ENCODE data around the gene TMA7. TPM values are rescaled to one million over a fixed set of nuclear protein-coding genes. Genes with fewer than 3 reads are reported as not detected.

The TMA7 gene
- total RNA-seq, 4 donors from 2014 or later: 122 to 281 (median 190) TPM

DNA sequence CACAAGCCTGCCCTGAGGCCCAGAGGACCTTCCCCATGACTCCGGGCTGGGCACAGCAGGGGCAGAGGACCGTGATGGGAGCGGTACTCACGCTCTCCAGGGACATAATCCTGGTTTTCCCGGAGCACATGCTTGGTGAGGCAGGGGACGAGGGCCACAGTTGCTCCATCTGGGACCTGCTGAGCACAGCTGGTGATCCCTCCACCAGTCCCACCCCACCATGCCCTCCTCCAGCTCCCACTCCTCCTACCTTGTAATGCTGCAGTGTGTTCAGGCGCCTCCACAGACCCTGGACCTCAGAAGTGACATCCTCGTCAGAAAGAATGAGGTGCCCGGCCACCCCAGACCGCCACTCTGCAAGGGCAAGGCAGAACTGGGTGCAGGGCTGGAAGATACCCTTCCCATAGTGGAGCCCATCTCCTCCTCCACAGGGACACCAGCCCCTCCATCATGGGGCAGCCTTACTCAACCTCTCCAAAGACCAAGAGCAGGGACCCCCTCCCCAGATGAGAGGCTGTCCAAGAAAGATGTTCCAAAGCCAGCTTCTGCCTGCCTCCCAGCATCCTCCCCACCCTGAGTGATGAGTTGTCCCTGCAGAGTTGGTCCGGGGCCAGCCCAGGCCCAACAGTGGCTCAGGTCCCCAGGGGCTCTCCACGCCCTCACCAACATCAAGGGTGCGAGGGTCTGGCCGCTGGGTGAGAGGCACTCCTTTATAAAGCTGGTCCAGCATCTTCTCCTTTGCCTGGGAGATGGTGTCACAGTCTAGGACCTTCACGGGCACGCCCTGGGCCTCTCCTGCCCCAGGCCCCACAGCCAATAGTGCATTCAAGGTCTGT lies 29.6 kb upstream of the TMA7 start:
- Histone ChIP-seq H3K4me1 (peaks cover 26% of the 10 kb centered on the region), H3K27me3 (no peaks in the 10 kb centered on the region), H3K27ac (no peak overlapping the region), H3K9me3 (no peaks in the 10 kb centered on the region), H3K36me3 (peaks cover 91% of the 10 kb centered on the region), H3K4me3 (no peak overlapping the region)
- DNase-seq (ENCODE audit: low spot score in 2 of 2): peak; percentile 60 to 72
- WGBS: 95% methylated on average over 6 of the region's 16 CpGs
- TF ChIP-seq EP300 (IDR thresholded peaks at IDR 0.05) (no peak), POLR2A (IDR thresholded peaks at IDR 0.05) (no peak), POLR2AphosphoS5 (IDR thresholded peaks at IDR 0.05) (no peak)
- TF ChIP-seq, protein P1, sequence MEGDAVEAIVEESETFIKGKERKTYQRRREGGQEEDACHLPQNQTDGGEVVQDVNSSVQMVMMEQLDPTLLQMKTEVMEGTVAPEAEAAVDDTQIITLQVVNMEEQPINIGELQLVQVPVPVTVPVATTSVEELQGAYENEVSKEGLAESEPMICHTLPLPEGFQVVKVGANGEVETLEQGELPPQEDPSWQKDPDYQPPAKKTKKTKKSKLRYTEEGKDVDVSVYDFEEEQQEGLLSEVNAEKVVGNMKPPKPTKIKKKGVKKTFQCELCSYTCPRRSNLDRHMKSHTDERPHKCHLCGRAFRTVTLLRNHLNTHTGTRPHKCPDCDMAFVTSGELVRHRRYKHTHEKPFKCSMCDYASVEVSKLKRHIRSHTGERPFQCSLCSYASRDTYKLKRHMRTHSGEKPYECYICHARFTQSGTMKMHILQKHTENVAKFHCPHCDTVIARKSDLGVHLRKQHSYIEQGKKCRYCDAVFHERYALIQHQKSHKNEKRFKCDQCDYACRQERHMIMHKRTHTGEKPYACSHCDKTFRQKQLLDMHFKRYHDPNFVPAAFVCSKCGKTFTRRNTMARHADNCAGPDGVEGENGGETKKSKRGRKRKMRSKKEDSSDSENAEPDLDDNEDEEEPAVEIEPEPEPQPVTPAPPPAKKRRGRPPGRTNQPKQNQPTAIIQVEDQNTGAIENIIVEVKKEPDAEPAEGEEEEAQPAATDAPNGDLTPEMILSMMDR (IDR thresholded peaks at IDR 0.05): no peak

DNA sequence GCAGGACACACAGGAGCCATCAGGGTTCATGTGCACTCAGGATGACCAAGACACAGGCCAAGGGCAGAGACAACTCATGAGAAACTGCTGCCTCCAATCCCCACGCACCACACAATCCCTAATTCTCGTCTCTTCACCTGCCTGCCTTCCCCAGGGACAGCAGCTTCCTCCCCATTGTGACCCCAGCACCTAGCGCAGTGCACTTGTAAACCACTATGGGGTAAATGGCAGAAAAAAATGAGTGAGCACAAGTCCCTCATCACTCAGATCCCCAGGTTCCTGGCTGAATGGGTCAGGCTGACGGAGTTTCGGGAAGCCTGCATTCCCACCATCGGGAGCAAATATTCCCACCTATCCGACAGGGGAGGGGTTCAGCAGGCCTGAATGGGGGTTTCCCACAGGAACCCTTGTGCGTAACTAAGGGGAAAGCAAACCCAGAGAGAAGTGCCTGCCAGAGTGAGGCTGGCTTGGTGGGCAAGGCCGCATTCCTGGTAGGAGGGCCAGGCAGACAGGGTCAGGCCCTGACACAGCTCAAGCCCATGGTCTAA lies 28.9 kb upstream of the TMA7 start:
- H3K4me1 ChIP-seq: peaks cover 19% of the 10 kb centered on the region
- TF ChIP-seq POLR2AphosphoS5 (IDR thresholded peaks at IDR 0.05) (no peak), EP300 (IDR thresholded peaks at IDR 0.05) (no peak), POLR2A (IDR thresholded peaks at IDR 0.05) (no peak)
- TF ChIP-seq, protein P1 (IDR thresholded peaks at IDR 0.05): no peak
- H3K9me3 ChIP-seq: no peaks in the 10 kb centered on the region
- no peaks in the 10 kb centered on the region for H3K27me3 ChIP-seq
- WGBS: 93% methylated on average over 9 of the region's 9 CpGs
- no peak overlapping the region for H3K27ac ChIP-seq
- peak in 1 of 2 donors; percentile 49 for DNase-seq (ENCODE audit: low spot score in 2 of 2)
- H3K36me3 ChIP-seq: peaks cover 91% of the 10 kb centered on the region
- H3K4me3 ChIP-seq: no peak overlapping the region

DNA sequence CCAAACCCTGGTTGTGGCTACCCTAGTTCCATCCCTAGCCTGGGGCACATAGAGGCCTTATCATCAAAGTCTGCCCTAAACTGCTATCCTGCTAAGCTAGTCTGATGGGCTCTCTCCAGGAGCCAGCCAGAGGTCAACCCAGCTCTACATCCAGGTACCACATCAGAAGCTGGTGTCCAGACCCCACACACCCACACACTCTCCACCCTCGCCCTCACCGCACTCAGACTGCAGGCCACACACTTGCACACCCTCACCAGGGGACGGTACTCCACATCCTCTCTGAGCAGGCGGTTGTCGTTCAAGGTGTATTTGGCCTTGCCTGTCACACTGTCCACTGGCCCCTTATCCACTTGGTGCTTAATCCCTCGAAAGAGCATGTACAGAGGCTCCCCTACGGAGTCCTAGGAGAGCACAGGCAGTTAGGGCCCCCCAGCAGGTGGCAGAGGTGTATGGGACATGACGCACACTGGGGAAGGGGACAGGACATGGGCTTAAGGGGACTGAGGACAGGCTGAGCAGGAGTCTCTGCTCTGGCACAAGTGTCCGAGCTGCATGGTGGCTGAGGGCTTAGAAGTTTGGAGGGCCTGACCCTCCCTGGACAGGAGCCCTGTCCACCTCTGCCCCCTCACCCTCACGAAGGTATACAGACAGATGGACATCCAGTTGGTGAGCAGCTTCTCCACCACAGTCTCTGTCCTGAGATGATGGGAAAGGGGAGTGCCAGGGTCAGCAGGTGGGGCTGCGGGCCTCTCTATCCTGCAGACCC lies 28.3 kb upstream of the TMA7 start:
- TF ChIP-seq POLR2AphosphoS5 (IDR thresholded peaks at IDR 0.05): no peak
- no peak for TF ChIP-seq EP300 (IDR thresholded peaks at IDR 0.05)
- TF ChIP-seq POLR2A (IDR thresholded peaks at IDR 0.05): no peak
- Histone ChIP-seq H3K36me3 (peaks cover 91% of the 10 kb centered on the region), H3K4me3 (no peak overlapping the region), H3K27me3 (no peaks in the 10 kb centered on the region), H3K9me3 (no peaks in the 10 kb centered on the region), H3K4me1 (peaks cover 19% of the 10 kb centered on the region), H3K27ac (no peak overlapping the region)
- 88% methylated on average over 8 of the region's 11 CpGs for WGBS
- peak; percentile 57 to 64 for DNase-seq (ENCODE audit: low spot score in 2 of 2)

DNA sequence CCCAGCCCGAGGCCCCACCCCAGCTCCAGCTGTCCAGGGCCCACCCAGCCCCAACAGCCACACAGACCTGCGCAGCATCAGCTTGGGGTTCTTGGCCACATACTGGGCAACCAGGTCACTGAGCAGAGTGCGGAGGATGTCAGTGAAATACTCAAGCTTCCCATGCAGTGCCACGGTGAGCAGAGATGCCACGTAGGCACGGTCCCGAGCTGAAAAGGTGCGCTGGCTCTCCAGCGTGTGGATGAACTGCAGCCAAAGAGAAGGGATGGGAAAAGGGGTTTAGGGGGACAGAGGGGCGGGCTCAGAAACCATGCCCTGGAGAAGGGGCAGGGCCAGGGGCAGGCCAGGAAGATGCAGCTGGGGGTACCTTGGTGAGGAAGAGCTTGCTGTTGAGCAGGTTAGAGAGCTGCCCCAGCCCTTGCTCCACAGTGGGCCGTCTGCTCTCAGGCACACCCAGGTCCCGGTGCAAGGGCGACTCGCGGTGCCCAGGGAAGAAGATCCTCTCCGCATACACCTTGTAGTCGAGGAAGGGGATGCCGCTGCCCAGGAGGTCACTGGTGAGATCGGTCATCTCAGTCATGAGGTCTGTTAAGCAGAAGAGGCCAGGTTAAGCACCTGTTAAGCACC lies 27.6 kb upstream of the TMA7 start:
- WGBS: 71% methylated on average over 14 of the region's 19 CpGs
- TF ChIP-seq POLR2AphosphoS5 (IDR thresholded peaks at IDR 0.05): no peak
- no peak for TF ChIP-seq POLR2A (IDR thresholded peaks at IDR 0.05)
- TF ChIP-seq, protein P1 (IDR thresholded peaks at IDR 0.05): no peak
- no peak for TF ChIP-seq EP300 (IDR thresholded peaks at IDR 0.05)
- H3K36me3 ChIP-seq: peaks cover 91% of the 10 kb centered on the region
- peaks cover 19% of the 10 kb centered on the region for H3K4me1 ChIP-seq
- no peak overlapping the region for H3K27ac ChIP-seq
- peak; percentile 58 to 76 for DNase-seq (ENCODE audit: low spot score in 2 of 2)
- H3K4me3 ChIP-seq: no peak overlapping the region
- H3K27me3 ChIP-seq: no peaks in the 10 kb centered on the region
- H3K9me3 ChIP-seq: no peaks in the 10 kb centered on the region

DNA sequence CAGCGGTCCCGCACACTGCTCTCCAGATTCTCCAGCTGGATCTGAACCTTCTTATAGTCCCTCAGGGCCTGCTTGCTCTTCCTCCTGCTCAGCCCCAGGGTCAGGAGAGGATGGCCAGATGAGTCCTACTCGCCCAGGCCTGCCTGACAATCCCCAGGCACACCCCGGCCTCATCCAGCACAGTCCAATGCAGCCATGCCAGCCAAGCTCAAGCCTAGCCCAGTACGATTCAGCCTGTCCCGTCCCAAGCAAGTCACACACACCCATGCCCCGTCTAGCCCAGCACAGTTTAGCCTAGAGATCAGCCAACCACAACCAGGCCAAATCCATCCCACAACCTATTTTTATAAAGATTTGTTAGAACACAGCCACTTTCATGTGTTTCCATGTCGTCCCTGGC lies 27.0 kb upstream of the TMA7 start:
- Histone ChIP-seq H3K36me3 (peaks cover 91% of the 10 kb centered on the region), H3K27ac (no peak overlapping the region), H3K9me3 (no peaks in the 10 kb centered on the region), H3K4me3 (no peak overlapping the region), H3K4me1 (peaks cover 19% of the 10 kb centered on the region), H3K27me3 (no peaks in the 10 kb centered on the region)
- no peak for TF ChIP-seq EP300 (IDR thresholded peaks at IDR 0.05)
- WGBS: 67% methylated on average over 8 of the region's 8 CpGs
- peak; percentile 32 to 60 for DNase-seq (ENCODE audit: low spot score in 2 of 2)
